HG03139 (cell line): ENCODE data around the gene SLC25A48.
"Not testable (repeated sequence)": the region's sequence is repeated elsewhere in the genome, so short reads cannot be mapped to it uniquely, and the experiment has no call there.

Experiments
- ATAC-seq: cut with Tn5 transposase; IDR thresholded peaks from one replicate; pipeline ENCODE4 v1.9.1; 2021; ENCODE audit not compliant: unreplicated experiment

The SLC25A48 gene

GRCh38 chr5:135857630-135858311 is 23.3 kb downstream of the SLC25A48 start:
- no peak for ATAC-seq

GRCh38 chr5:135859186-135859585 is 24.7 kb downstream of the SLC25A48 start:
- not testable (repeated sequence) for ATAC-seq

GRCh38 chr5:135859641-135860040 is 25.2 kb downstream of the SLC25A48 start:
- ATAC-seq: no peak

GRCh38 chr5:135861641-135862040 is 27.2 kb downstream of the SLC25A48 start:
- ATAC-seq: no peak

- no peak for ATAC-seq
These were observed 27.6 kb downstream of the SLC25A48 start for GRCh38 chr5:135862086-135862485.

- ATAC-seq: no peak
These were observed 28.3 kb downstream of the SLC25A48 start for GRCh38 chr5:135862744-135863143.

- ATAC-seq: no peak
These were observed 30.3 kb downstream of the SLC25A48 start for GRCh38 chr5:135864503-135865435.

- no peak for ATAC-seq
These were observed 31.6 kb downstream of the SLC25A48 start for GRCh38 chr5:135866016-135866415.

- no peak for ATAC-seq
These were observed 33.1 kb downstream of the SLC25A48 start for GRCh38 chr5:135867599-135867998.

- no peak for ATAC-seq
These were observed 34.2 kb downstream of the SLC25A48 start for GRCh38 chr5:135868681-135869080.

GRCh38 chr5:135869276-135869675 is 34.8 kb downstream of the SLC25A48 start:
- ATAC-seq: no peak

GRCh38 chr5:135869935-135870334 is 35.5 kb downstream of the SLC25A48 start:
- no peak for ATAC-seq

GRCh38 chr5:135871268-135871915 is 36.9 kb downstream of the SLC25A48 start:
- no peak for ATAC-seq

GRCh38 chr5:135873831-135874230 is 39.4 kb downstream of the SLC25A48 start:
- no peak for ATAC-seq

- ATAC-seq: no peak
These were observed 40.0 kb downstream of the SLC25A48 start for GRCh38 chr5:135874461-135874860.

GRCh38 chr5:135875567-135875966 is 41.1 kb downstream of the SLC25A48 start:
- no peak for ATAC-seq

- ATAC-seq: no peak
These were observed 41.7 kb downstream of the SLC25A48 start for GRCh38 chr5:135876146-135876545.

GRCh38 chr5:135877570-135878155 is 43.2 kb downstream of the SLC25A48 start:
- no peak for ATAC-seq

GRCh38 chr5:135878156-135878620 is 43.7 kb downstream of the SLC25A48 start:
- no peak for ATAC-seq

GRCh38 chr5:135879591-135879990 is 45.1 kb downstream of the SLC25A48 start:
- no peak for ATAC-seq

GRCh38 chr5:135880278-135880677 is 45.8 kb downstream of the SLC25A48 start:
- ATAC-seq: no peak
